Gastrocnemius medialis (tissue), 4 donors: ENCODE results near the gene TINCR. TPM values are rescaled to one million over a fixed set of nuclear protein-coding genes. Genes with fewer than 3 reads are reported as not detected.

Experiments
- ATAC-seq, 2 donors: fragments of 150-250 bp; one replicate each; pipeline ENCODE4 v1.9.1; 2016
- DNase-seq, 2 donors: peaks; one replicate each; pipeline ENCODE4 v3.0.0-alpha.2; 2019
- H3K27ac ChIP-seq, 4 donors: fragments of 200-600 bp; sonication (generic); 1 replicate in 1 of 4; 2 replicates in 3 of 4; pipeline ENCODE4 v1.5.1; 2016 to 2018; ENCODE audit warnings: mild to moderate bottlenecking in 2 of 4, moderate library complexity in 1 of 4
- H3K27me3 ChIP-seq, 3 donors: fragments of 200-600 bp; sonication (generic) in 2 of 3; 1 replicate in 1 of 3; 2 replicates in 2 of 3; pipeline versions ENCODE4 v1.5.1 to v1.6.0; 2016 to 2019; ENCODE audit warnings: mild to moderate bottlenecking in 1 of 3, moderate library complexity in 1 of 3
- H3K36me3 ChIP-seq, 2 donors: fragments of 200-600 bp; sonication (generic) in 1 of 2; one replicate each; pipeline ENCODE4 v1.5.1; 2017 to 2018
- H3K4me1 ChIP-seq, 2 donors: fragments of 200-600 bp; sonication (generic) in 1 of 2; one replicate each; pipeline ENCODE4 v1.5.1; 2016 to 2017; ENCODE audit warnings: mild to moderate bottlenecking in 2 of 2
- H3K4me3 ChIP-seq, 4 donors: fragments of 200-600 bp; sonication (generic) in 3 of 4; 1 replicate in 1 of 4; 2 replicates in 3 of 4; pipeline ENCODE4 v1.5.1; 2016 to 2019; ENCODE audit warnings: mild to moderate bottlenecking in 2 of 4
- H3K9me3 ChIP-seq, 3 donors: fragments of 200-600 bp; sonication (generic) in 2 of 3; 1 replicate in 1 of 3; 2 replicates in 2 of 3; pipeline ENCODE4 v1.5.1; 2016 to 2019
- CTCF ChIP-seq, 5 experiments: fragments of 450-650 bp in 3 of 5; fragments of 200-600 bp in 2 of 5; sonication (generic) in 2 of 5; IDR thresholded peaks in 4 of 5; conservative IDR thresholded peaks in 1 of 5; 1 replicate in 4 of 5; 2 replicates in 1 of 5; pipeline ENCODE4 v1.5.1; 2016 to 2019; ENCODE audit warnings: antibody characterized with exemption in 5 of 5, mild to moderate bottlenecking in 3 of 5, moderate library complexity in 3 of 5
- POLR2A ChIP-seq, 2 donors: fragments of 450-650 bp; IDR thresholded peaks; one replicate each; pipeline ENCODE4 v1.6.1; 2017; ENCODE audit warnings: antibody characterized with exemption in 2 of 2, mild to moderate bottlenecking in 2 of 2, moderate library complexity in 2 of 2
- in situ Hi-C, 4 donors: fragments of 200-750 bp; cut with MboI; loops; one replicate each; pipeline versions ENCODE4 v1.15.0 to v1.8.0; 2017; ENCODE audit warnings: low sequenced_read_pairs in 4 of 4
- intact Hi-C: fragments of 100-400 bp; cut with DNase I; formaldehyde crosslinking; loops from one replicate; pipeline ENCODE4 v1.15.1; 2023; ENCODE audit warnings: low total_unique reads
- total RNA-seq, 4 donors: library from RNA; depleted of rRNA; stranded (reverse); fragments of >200 nt; gene quantifications; one replicate each; pipeline versions ENCODE4 v1.1.0 to v1.2.3, GENCODE V29; 2016

Gene TINCR
- total RNA-seq, 4 donors from 2014 or later = 0.10 TPM; not detected in 3

- Histone ChIP-seq H3K4me3 (peak overlapping the region in 1 of 4 donors; percentile 17), H3K27me3 (peaks cover 3 to 6% (median 6%) of the 10 kb centered on the region in 3 donors), H3K36me3 (no peaks in the 10 kb centered on the region), H3K27ac (no peak overlapping the region), H3K4me1 (no peaks in the 10 kb centered on the region), H3K9me3 (peaks cover 3 to 5% (median 4%) of the 10 kb centered on the region in 3 donors)
- in situ Hi-C loops (no loop called here), intact Hi-C loops (no loop called here)
- DNase-seq = no peak
- TF ChIP-seq POLR2A (IDR thresholded peaks at IDR 0.05) (no peak), CTCF (IDR thresholded peaks at IDR 0.05 in 4 of 5, conservative IDR thresholded peaks at IDR 0.05 in 1 of 5) (no peak)
- no peak for ATAC-seq
Observed at GRCh38 chr19:5534787-5535586, 32.8 kb downstream of the TINCR start.

- DNase-seq (no peak), ATAC-seq (no peak)
- H3K36me3 ChIP-seq = no peaks in the 10 kb centered on the region
- no peak for TF ChIP-seq POLR2A (IDR thresholded peaks at IDR 0.05)
- no peak overlapping the region for H3K27ac ChIP-seq
- H3K4me3 ChIP-seq = no peak overlapping the region
- peaks cover 0 to 3% (median 0%) of the 10 kb centered on the region in 3 donors for H3K27me3 ChIP-seq
- in situ Hi-C loops (no loop called here), intact Hi-C loops (no loop called here)
- H3K4me1 ChIP-seq = no peaks in the 10 kb centered on the region
- H3K9me3 ChIP-seq = peaks cover 3 to 5% (median 4%) of the 10 kb centered on the region in 3 donors
Observed at GRCh38 chr19:5533257-5533656, 34.5 kb downstream of the TINCR start.

DNA sequence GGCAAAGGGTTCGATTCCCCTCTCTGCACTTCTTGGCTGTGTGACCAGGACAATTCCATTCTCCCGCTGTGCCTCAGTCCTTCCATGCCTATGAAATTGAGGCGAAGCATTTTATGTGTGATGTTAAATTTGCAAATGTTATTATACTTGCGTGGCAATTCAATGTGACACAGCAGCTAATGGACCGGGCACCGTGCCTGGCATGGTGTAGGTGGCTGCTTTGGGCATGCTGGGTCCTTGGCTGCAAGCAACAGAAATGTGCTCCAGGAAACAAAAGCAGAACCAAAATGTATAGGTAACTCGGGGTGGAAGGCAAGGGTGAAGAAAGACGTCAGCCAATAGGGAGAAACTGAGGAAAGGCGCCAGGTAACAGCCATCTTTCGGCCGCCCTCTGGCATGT, 37.1 kb downstream of the TINCR start:
- H3K4me3 ChIP-seq = no peak overlapping the region
- no peak overlapping the region for H3K27ac ChIP-seq
- H3K4me1 ChIP-seq = no peaks in the 10 kb centered on the region
- no peak for ATAC-seq
- H3K36me3 ChIP-seq = no peaks in the 10 kb centered on the region
- peaks cover 3 to 5% (median 4%) of the 10 kb centered on the region in 3 donors for H3K9me3 ChIP-seq
- intact Hi-C loops (no loop called here), in situ Hi-C loops (no loop called here)
- no peak for DNase-seq
- TF ChIP-seq CTCF (IDR thresholded peaks at IDR 0.05 in 4 of 5, conservative IDR thresholded peaks at IDR 0.05 in 1 of 5) = no peak
- TF ChIP-seq POLR2A (IDR thresholded peaks at IDR 0.05) = no peak
- H3K27me3 ChIP-seq = peaks cover 0 to 6% (median 3%) of the 10 kb centered on the region in 3 donors

DNA sequence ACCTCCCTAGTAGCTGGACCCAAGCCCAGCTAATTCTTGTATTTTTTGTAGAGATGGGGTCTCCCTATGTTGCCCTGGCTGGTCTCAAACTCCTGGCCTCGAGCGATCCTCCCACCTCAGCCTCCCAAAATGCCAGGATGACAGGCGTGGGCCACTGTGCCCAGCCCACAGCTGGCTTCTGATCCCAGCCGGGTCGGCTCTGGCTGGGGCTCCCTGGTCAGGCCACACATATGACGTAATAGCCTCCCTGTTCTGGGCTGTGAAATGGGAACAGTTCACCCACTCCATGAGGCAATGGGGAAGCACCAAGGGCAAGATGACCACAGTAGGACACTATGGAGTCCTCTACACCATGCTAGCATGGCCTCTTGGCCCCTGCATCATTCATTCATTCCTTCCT, 41.1 kb downstream of the TINCR start:
- in situ Hi-C loops = no loop called here
- Histone ChIP-seq H3K36me3 (no peaks in the 10 kb centered on the region), H3K9me3 (no peaks in the 10 kb centered on the region), H3K27me3 (peaks cover 0 to 9% (median 3%) of the 10 kb centered on the region in 3 donors), H3K4me1 (no peaks in the 10 kb centered on the region), H3K4me3 (no peak overlapping the region), H3K27ac (no peak overlapping the region)
- ATAC-seq = no peak
- intact Hi-C loops = no loop called here
- no peak for DNase-seq
- TF ChIP-seq POLR2A (IDR thresholded peaks at IDR 0.05) (no peak), CTCF (IDR thresholded peaks at IDR 0.05 in 4 of 5, conservative IDR thresholded peaks at IDR 0.05 in 1 of 5) (no peak)

DNA sequence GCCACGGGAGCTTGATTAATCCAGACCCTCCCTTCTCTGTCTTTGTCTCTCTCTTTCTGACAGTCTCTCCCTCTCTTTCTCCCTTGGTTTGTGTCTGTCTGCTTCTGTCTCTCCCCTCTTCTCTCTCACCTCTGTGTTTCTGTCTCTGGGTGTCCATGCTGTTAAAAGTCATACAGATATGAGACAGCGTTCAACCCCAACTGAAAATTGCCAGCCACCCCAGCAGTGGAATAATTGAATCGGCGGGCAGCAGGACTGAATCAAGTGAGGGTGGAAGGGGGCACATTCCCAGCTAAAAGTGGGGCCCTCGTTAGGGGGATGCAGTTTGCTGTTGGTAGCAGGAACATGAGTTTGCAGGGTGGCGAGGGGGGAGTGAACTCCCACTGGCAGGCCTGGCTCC, 43.7 kb downstream of the TINCR start:
- Histone ChIP-seq H3K36me3 (no peaks in the 10 kb centered on the region), H3K27me3 (peaks cover 0 to 19% (median 8%) of the 10 kb centered on the region in 3 donors), H3K27ac (no peak overlapping the region), H3K9me3 (no peaks in the 10 kb centered on the region), H3K4me3 (no peak overlapping the region), H3K4me1 (no peaks in the 10 kb centered on the region)
- DNase-seq (no peak), ATAC-seq (no peak)
- intact Hi-C loops = no loop called here
- in situ Hi-C loops = no loop called here
- TF ChIP-seq POLR2A (IDR thresholded peaks at IDR 0.05) (no peak), CTCF (IDR thresholded peaks at IDR 0.05 in 4 of 5, conservative IDR thresholded peaks at IDR 0.05 in 1 of 5) (no peak)
